Activated CD8-positive, alpha-beta T cell treated with anti-CD3 and anti-CD28 coated beads for 36 hours (primary cell): Measurements from ENCODE around the gene SLC5A1. TPM values are rescaled to one million over a fixed set of nuclear protein-coding genes. Genes with fewer than 3 reads are reported as not detected.

Source experiments
- ATAC-seq: fragments of 200-7000 bp; cut with Tn5 transposase; one replicate; pipeline ENCODE4 v1.10.0; 2021; ENCODE audit warnings: mild to moderate bottlenecking, moderate library complexity
- CTCF ChIA-PET: fragments of 350-600 bp; sonication (Branson Sonifier 250); formaldehyde crosslinking; loops from one replicate; lab custom pipeline; 2021; ENCODE audit warnings: antibody characterized with exemption; lab: Charles Lee
- POLR2A ChIA-PET: fragments of 350-600 bp; sonication (Branson Sonifier 250); formaldehyde crosslinking; loops from one replicate; lab custom pipeline; 2021; ENCODE audit warnings: antibody characterized with exemption; lab: Charles Lee
- DNase-seq: peaks from one replicate; pipeline ENCODE4 v3.0.0-alpha.2; 2020
- H3K27ac Mint-ChIP-seq: one replicate; pipeline ENCODE4 v1.8.0; 2021; ENCODE audit warnings: mild to moderate bottlenecking, mixed read lengths
- H3K27me3 Mint-ChIP-seq: one replicate; pipeline ENCODE4 v1.8.0; 2021; ENCODE audit warnings: mixed read lengths
- H3K36me3 Mint-ChIP-seq: one replicate; pipeline ENCODE4 v1.8.0; 2021; ENCODE audit warnings: low read depth, mixed read lengths
- H3K4me1 Mint-ChIP-seq: one replicate; pipeline ENCODE4 v1.8.0; 2021; ENCODE audit warnings: low read depth, mixed read lengths
- H3K4me3 Mint-ChIP-seq: one replicate; pipeline ENCODE4 v1.8.0; 2021; ENCODE audit warnings: mild to moderate bottlenecking, moderate library complexity, mixed read lengths
- H3K9me3 Mint-ChIP-seq: one replicate; pipeline ENCODE4 v1.8.0; 2021; ENCODE audit warnings: mixed read lengths
- intact Hi-C: fragments of 100-400 bp; cut with micrococcal nuclease; formaldehyde crosslinking; loops from one replicate; pipeline ENCODE4 v1.10.0; 2022
- total RNA-seq, 2 experiments: library from RNA; stranded (reverse); gene quantifications; one replicate each; pipeline ENCODE4 v1.2.3, GENCODE V29; 2021
- TF ChIP-seq, protein P1 (sequence below): fragments of 200-600 bp; IDR thresholded peaks from one replicate; pipeline ENCODE4 v1.8.0; 2022; ENCODE audit warnings: antibody characterized with exemption, mild to moderate bottlenecking

Gene SLC5A1
- total RNA-seq, 2 experiments from 2014 or later = not detected

GRCh38 chr22:32120603-32121002 lies 77.5 kb downstream of the SLC5A1 start:
- Mint-ChIP-seq H3K27ac (no peak overlapping the region), H3K4me1 (peaks cover 7% of the 10 kb centered on the region), H3K4me3 (no peak overlapping the region), H3K36me3 (no peaks in the 10 kb centered on the region), H3K27me3 (peaks cover 2% of the 10 kb centered on the region), H3K9me3 (no peaks in the 10 kb centered on the region)
- ChIA-PET CTCF (interaction anchor here (0.5 kb wide), 1 partner anchor 81 kb away, joined by 3 read pairs; no protein-coding TSS in a partner anchor), POLR2A (no interaction called here)
- intact Hi-C loops = no loop called here
- TF ChIP-seq, protein P1, sequence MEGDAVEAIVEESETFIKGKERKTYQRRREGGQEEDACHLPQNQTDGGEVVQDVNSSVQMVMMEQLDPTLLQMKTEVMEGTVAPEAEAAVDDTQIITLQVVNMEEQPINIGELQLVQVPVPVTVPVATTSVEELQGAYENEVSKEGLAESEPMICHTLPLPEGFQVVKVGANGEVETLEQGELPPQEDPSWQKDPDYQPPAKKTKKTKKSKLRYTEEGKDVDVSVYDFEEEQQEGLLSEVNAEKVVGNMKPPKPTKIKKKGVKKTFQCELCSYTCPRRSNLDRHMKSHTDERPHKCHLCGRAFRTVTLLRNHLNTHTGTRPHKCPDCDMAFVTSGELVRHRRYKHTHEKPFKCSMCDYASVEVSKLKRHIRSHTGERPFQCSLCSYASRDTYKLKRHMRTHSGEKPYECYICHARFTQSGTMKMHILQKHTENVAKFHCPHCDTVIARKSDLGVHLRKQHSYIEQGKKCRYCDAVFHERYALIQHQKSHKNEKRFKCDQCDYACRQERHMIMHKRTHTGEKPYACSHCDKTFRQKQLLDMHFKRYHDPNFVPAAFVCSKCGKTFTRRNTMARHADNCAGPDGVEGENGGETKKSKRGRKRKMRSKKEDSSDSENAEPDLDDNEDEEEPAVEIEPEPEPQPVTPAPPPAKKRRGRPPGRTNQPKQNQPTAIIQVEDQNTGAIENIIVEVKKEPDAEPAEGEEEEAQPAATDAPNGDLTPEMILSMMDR = no peak
- DNase-seq (no peak), ATAC-seq (no peak)

DNA sequence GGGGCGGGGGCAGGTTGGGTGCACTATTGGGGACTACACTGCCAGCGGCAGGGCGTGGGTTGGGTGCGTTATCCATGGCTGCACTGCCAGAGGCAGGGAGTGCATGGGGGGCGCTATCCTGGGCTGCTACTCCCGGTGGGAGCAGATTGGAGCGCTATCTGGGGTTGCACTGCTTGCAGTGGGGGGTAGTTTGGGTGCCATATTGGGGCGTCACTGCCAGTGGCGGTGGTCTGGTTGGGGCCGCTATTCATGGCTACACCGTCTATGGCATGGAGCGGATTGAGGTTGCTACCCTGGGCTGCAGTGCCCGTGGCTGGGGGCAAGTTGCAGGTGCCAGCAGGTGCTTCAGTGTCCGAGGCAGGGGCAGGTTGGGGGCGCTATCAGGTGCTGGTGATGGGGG lies 79.8 kb downstream of the SLC5A1 start:
- Mint-ChIP-seq H3K27me3 (no peaks in the 10 kb centered on the region), H3K36me3 (no peaks in the 10 kb centered on the region), H3K27ac (no peak overlapping the region), H3K9me3 (no peaks in the 10 kb centered on the region), H3K4me1 (peaks cover 7% of the 10 kb centered on the region), H3K4me3 (no peak overlapping the region)
- CTCF ChIA-PET = no interaction called here
- no peak for DNase-seq
- no peak for ATAC-seq
- POLR2A ChIA-PET = no interaction called here
- TF ChIP-seq, protein P1 = no peak
- intact Hi-C loops = no loop called here

- no peaks in the 10 kb centered on the region for H3K9me3 Mint-ChIP-seq
- no peak overlapping the region for H3K4me3 Mint-ChIP-seq
- H3K27ac Mint-ChIP-seq = no peak overlapping the region
- peaks cover 7% of the 10 kb centered on the region for H3K4me1 Mint-ChIP-seq
- ChIA-PET CTCF (no interaction called here), POLR2A (no interaction called here)
- no peaks in the 10 kb centered on the region for H3K27me3 Mint-ChIP-seq
- H3K36me3 Mint-ChIP-seq = no peaks in the 10 kb centered on the region
- TF ChIP-seq, protein P1 = no peak
- DNase-seq = no peak
- intact Hi-C loops = no loop called here
- ATAC-seq = no peak
These were observed 80.6 kb downstream of the SLC5A1 start for GRCh38 chr22:32123657-32124056.

DNA sequence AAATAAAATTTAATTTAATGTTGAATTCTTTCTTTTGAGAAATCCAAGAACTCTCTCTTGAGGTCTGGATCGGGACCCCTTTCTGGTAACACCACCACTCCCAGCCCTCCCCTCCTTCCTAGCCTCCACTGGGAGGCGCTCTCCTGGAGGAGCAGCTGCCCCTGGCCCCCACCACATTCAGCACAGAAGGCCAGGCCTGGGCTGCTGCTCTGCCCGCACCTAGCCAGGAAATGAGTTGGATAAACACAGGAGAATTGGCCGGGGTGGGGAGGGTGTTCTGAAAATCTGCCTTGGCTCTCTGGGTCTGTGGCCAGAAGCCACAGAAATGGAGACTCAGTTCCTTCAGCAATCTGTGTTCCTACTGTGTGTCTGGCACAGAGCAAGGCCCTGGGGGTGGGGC lies 84.8 kb downstream of the SLC5A1 start:
- intact Hi-C loops = no loop called here
- Mint-ChIP-seq H3K4me1 (peaks cover 9% of the 10 kb centered on the region), H3K36me3 (no peaks in the 10 kb centered on the region), H3K27me3 (no peaks in the 10 kb centered on the region), H3K9me3 (no peaks in the 10 kb centered on the region), H3K27ac (no peak overlapping the region), H3K4me3 (no peak overlapping the region)
- ATAC-seq (no peak), DNase-seq (no peak)
- ChIA-PET CTCF (no interaction called here), POLR2A (interaction anchor here (0.6 kb wide), 1 partner anchor 13 kb away, joined by 4 read pairs; no protein-coding TSS in a partner anchor)
- TF ChIP-seq, protein P1 = no peak

DNA sequence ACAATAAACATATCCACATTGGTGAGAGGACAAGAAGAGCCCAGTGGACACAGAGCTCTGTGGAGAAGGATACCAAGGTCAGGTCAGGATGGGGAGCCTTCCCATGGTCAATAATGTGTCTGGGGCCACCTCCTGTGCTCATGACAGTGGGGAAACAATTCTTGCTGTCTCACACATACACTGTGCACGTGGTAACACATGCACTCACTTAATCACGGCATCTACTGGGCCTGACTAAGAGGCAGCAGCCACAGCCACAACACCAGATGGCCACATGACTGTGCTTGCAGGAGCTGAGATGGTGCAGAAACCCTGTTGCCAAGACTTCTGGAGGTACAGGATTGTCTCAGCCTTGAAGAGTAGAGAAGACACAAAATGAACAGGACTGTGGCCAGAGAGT lies 87.4 kb downstream of the SLC5A1 start:
- H3K27ac Mint-ChIP-seq = no peak overlapping the region
- ChIA-PET CTCF (interaction anchor here (2.0 kb wide), 1 partner anchor 26 kb away, joined by 9 read pairs; no protein-coding TSS in a partner anchor), POLR2A (no interaction called here)
- TF ChIP-seq, protein P1 = no peak
- H3K27me3 Mint-ChIP-seq = no peaks in the 10 kb centered on the region
- H3K4me3 Mint-ChIP-seq = no peak overlapping the region
- H3K9me3 Mint-ChIP-seq = no peaks in the 10 kb centered on the region
- intact Hi-C loops = no loop called here
- no peak for ATAC-seq
- no peak for DNase-seq
- H3K36me3 Mint-ChIP-seq = no peaks in the 10 kb centered on the region
- peaks cover 2% of the 10 kb centered on the region for H3K4me1 Mint-ChIP-seq
